Endothelial cell of umbilical vein (primary cell): ENCODE measurements around the gene CIB4. TPM values are rescaled to one million over a fixed set of nuclear protein-coding genes. Genes with fewer than 3 reads are reported as not detected.

Source experiments
- BruUV-seq: library from RNA; stranded (reverse); fragments of 400-500 nt; replicated peaks from 2 replicates; lab custom pipeline; 2021; lab: Mats Ljungman, UMichigan
- CTCF ChIA-PET: fragments of 300-600, 350-600 bp; sonication (Branson Sonifier 250); formaldehyde crosslinking; loops from one replicate; lab custom pipeline; 2021; ENCODE audit warnings: antibody characterized with exemption, inconsistent platforms; lab: Charles Lee
- POLR2A ChIA-PET: fragments of 300-600, 350-600 bp; sonication (Branson Sonifier 250); formaldehyde crosslinking; loops from one replicate; lab custom pipeline; 2021; ENCODE audit warnings: antibody characterized with exemption, inconsistent platforms; lab: Charles Lee
- DNase-seq: peaks from one replicate; pipeline ENCODE4 v3.0.0-alpha.2; 2011; ENCODE audit warnings: low read depth, low spot score
- FAIRE-seq: peaks from 2 replicates; lab custom pipeline; 2011; peaks lifted over from hg19 to GRCh38; lab: Jason Lieb, UNC
- H2AFZ ChIP-seq: 2 replicates; pipeline ENCODE4 v1.6.0; 2012; ENCODE audit warnings: low read depth, low read length, control low read depth, inconsistent platforms
- H3K27ac ChIP-seq: 2 replicates; pipeline ENCODE4 v1.5.1; 2011; ENCODE audit warnings: low read depth, mild to moderate bottlenecking, control low read depth, low read length, moderate library complexity; ENCODE audit not compliant: insufficient read depth
- H3K27me3 ChIP-seq, 2 experiments: 2 replicates each; pipeline versions ENCODE4 v1.6.0 to v1.6.1; 2011; ENCODE audit warnings: low read length in 2 of 2, mixed read lengths in 1 of 2; ENCODE audit not compliant: control insufficient read depth in 2 of 2, insufficient read depth in 2 of 2
- H3K36me3 ChIP-seq, 2 experiments: 2 replicates in 1 of 2; 3 replicates in 1 of 2; pipeline ENCODE4 v1.5.1; 2011; ENCODE audit warnings: low read length in 2 of 2, mild to moderate bottlenecking in 1 of 2, moderate library complexity in 1 of 2; ENCODE audit not compliant: control insufficient read depth in 2 of 2, insufficient read depth in 2 of 2; ENCODE audit errors: extremely low read depth in 1 of 2
- H3K4me1 ChIP-seq: 3 replicates; pipeline ENCODE4 v1.5.1; 2011; ENCODE audit warnings: mild to moderate bottlenecking, low read length; ENCODE audit not compliant: control insufficient read depth, insufficient read depth; ENCODE audit errors: extremely low read depth
- H3K4me2 ChIP-seq: 2 replicates; pipeline ENCODE4 v1.6.1; 2011; ENCODE audit warnings: low read length, control low read depth, mixed read lengths; ENCODE audit not compliant: insufficient read depth
- H3K4me3 ChIP-seq, 3 experiments: fragments of 200-600 bp in 1 of 3; sonication (generic), shearing (Covaris generic) in 1 of 3; replicated peaks in 1 of 3; 2 replicates each; pipeline ENCODE4 v1.5.1; 2011 to 2016; ENCODE audit warnings: control low read depth in 3 of 3, low read length in 3 of 3, mild to moderate bottlenecking in 2 of 3, inconsistent platforms in 1 of 3, low read depth in 1 of 3, moderate library complexity in 1 of 3; ENCODE audit not compliant: insufficient read depth in 1 of 3
- H3K79me2 ChIP-seq: 2 replicates; pipeline ENCODE4 v1.6.0; 2012; ENCODE audit warnings: low read length, inconsistent platforms; ENCODE audit not compliant: control insufficient read depth, insufficient read depth
- H3K9ac ChIP-seq: replicated peaks from 2 replicates; pipeline ENCODE3; 2011; ENCODE audit warnings: low read length, control low read depth; ENCODE audit not compliant: insufficient read depth; ENCODE audit errors: extremely low read depth
- H3K9me1 ChIP-seq: replicated peaks from 3 replicates; pipeline ENCODE4 v1.6.0; 2011; ENCODE audit warnings: mild to moderate bottlenecking, low read length; ENCODE audit not compliant: control insufficient read depth, insufficient read depth; ENCODE audit errors: extremely low read depth
- H3K9me3 ChIP-seq: replicated peaks from 2 replicates; pipeline ENCODE4 v1.5.1; 2012; ENCODE audit warnings: low read length, inconsistent platforms; ENCODE audit not compliant: control insufficient read depth, insufficient read depth
- H4K20me1 ChIP-seq: replicated peaks from 2 replicates; pipeline ENCODE3; 2011; ENCODE audit warnings: mild to moderate bottlenecking, low read length; ENCODE audit not compliant: control insufficient read depth, insufficient read depth; ENCODE audit errors: extremely low read depth
- EZH2 ChIP-seq: IDR thresholded peaks from 2 replicates; pipeline ENCODE4 v1.6.1; 2012; ENCODE audit warnings: borderline replicate concordance, low read depth, mild to moderate bottlenecking, moderate library complexity, low read length, inconsistent platforms; ENCODE audit not compliant: severe bottlenecking
- FOS ChIP-seq: IDR thresholded peaks from 2 replicates; pipeline ENCODE4 v1.6.1; 2011; ENCODE audit warnings: mild to moderate bottlenecking, low read length, moderate library complexity, borderline replicate concordance; ENCODE audit not compliant: insufficient read depth
- GATA2 ChIP-seq: IDR thresholded peaks from 2 replicates; pipeline ENCODE4 v1.7.0; 2011; ENCODE audit warnings: low read depth, mild to moderate bottlenecking, moderate library complexity, mixed read lengths, low read length; ENCODE audit not compliant: insufficient read length, insufficient read depth
- JUN ChIP-seq: IDR thresholded peaks from 2 replicates; pipeline ENCODE4 v1.6.1; 2011; ENCODE audit warnings: borderline replicate concordance, low read depth; ENCODE audit not compliant: insufficient read length, insufficient read depth
- MAX ChIP-seq: IDR thresholded peaks from 2 replicates; pipeline ENCODE4 v1.6.1; 2011; ENCODE audit not compliant: insufficient read depth, insufficient read length
- MYC ChIP-seq: IDR thresholded peaks from one replicate; pipeline ENCODE4 v1.6.1; 2011; ENCODE audit warnings: mild to moderate bottlenecking, low read depth, low read length
- POLR2A ChIP-seq: IDR thresholded peaks from 2 replicates; pipeline ENCODE4 v1.6.1; 2012; ENCODE audit warnings: low read depth, mild to moderate bottlenecking, control low read depth, low read length
- POLR2AphosphoS5 ChIP-seq: IDR thresholded peaks from 2 replicates; pipeline ENCODE4 v1.6.1; 2012; ENCODE audit warnings: low read depth, mild to moderate bottlenecking, control low read depth, low read length, moderate library complexity; ENCODE audit not compliant: insufficient read depth
- dilution Hi-C: fragments of 300-500 bp; cut with MboI; formaldehyde crosslinking; loops from one replicate; pipeline ENCODE4 v1.15.0; 2019; ENCODE audit warnings: low sequenced_read_pairs; ENCODE audit not compliant: extremely low pct_ligation_motif_present
- intact Hi-C: fragments of 100-400 bp; cut with micrococcal nuclease; formaldehyde crosslinking; loops from one replicate; pipeline ENCODE4 v1.10.0; 2022
- polyA plus RNA-seq, 4 experiments: library from polyadenylated mRNA; depleted of rRNA in 3 of 4; stranded (reverse) in 3 of 4; unstranded in 1 of 4; fragments of >200 nt; gene quantifications; 2 replicates each; pipeline versions ENCODE4 v1.2.1 to v1.2.3, GENCODE V29; 2011 to 2012; ENCODE audit warnings: missing spikeins in 1 of 4
- total RNA-seq: library from RNA; stranded (reverse); gene quantifications from 2 replicates; pipeline ENCODE4 v1.2.3, GENCODE V29; 2021
- TF ChIP-seq, protein P1 (sequence below), 2 donors: IDR thresholded peaks; 1 replicate in 1 of 2; 2 replicates in 1 of 2; pipeline ENCODE4 v1.5.1; 2011; ENCODE audit warnings: low read length in 2 of 2, mild to moderate bottlenecking in 2 of 2, moderate library complexity in 2 of 2, control low read depth in 1 of 2, inconsistent platforms in 1 of 2, low read depth in 1 of 2; ENCODE audit not compliant: insufficient read depth in 1 of 2; ENCODE audit errors: extremely low read depth in 1 of 2

CIB4 gene
- total and polyA plus RNA-seq, 2 donors (not counting 3 experiments of a cell fraction or from before 2014, with no cell fraction given), result not detected

DNA sequence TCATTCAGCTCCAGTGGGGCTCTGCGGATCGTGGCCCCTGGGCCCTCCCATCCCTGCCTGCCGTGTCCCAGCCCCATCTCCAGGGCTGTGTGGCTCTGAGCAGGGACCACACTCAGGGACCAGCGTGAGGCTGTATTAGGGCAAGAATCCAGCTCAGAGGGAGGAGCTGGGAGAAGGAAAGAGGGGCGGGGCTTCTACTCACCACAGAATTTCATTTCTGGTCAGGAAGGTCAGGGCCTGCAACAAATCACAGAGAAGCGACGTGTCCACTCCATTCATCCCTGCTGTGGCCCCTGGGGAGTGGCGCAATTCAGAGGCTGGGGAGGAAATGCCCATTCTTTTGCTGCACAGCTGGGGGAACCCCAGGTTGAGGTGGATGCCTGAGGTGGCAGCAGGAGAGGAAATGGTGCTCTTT lies 828 bp downstream of the CIB4 start:
- BruUV-seq, result no TSS peak
- no peak overlapping the region for H3K27ac ChIP-seq
- peaks cover 11 to 20% of the 10 kb centered on the region in 2 experiments for H3K27me3 ChIP-seq
- ChIA-PET CTCF (interaction anchor here (1.9 kb wide), 1 partner anchor 17 kb away, joined by 5 read pairs; no protein-coding TSS in a partner anchor), POLR2A (no interaction called here)
- H3K9ac ChIP-seq, result no peak overlapping the region
- TF ChIP-seq MAX (no peak), POLR2A (no peak), JUN (no peak), GATA2 (no peak), POLR2AphosphoS5 (no peak), EZH2 (no peak), FOS (no peak), MYC (no peak)
- TF ChIP-seq, protein P1, sequence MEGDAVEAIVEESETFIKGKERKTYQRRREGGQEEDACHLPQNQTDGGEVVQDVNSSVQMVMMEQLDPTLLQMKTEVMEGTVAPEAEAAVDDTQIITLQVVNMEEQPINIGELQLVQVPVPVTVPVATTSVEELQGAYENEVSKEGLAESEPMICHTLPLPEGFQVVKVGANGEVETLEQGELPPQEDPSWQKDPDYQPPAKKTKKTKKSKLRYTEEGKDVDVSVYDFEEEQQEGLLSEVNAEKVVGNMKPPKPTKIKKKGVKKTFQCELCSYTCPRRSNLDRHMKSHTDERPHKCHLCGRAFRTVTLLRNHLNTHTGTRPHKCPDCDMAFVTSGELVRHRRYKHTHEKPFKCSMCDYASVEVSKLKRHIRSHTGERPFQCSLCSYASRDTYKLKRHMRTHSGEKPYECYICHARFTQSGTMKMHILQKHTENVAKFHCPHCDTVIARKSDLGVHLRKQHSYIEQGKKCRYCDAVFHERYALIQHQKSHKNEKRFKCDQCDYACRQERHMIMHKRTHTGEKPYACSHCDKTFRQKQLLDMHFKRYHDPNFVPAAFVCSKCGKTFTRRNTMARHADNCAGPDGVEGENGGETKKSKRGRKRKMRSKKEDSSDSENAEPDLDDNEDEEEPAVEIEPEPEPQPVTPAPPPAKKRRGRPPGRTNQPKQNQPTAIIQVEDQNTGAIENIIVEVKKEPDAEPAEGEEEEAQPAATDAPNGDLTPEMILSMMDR (IDR thresholded peaks at IDR 0.05; ENCODE audit: extremely low read depth in 1 of 2, insufficient read depth in 1 of 2, low read depth in 1 of 2, low read length in 2 of 2), result no peak
- H3K4me3 ChIP-seq, result no peak overlapping the region
- H3K36me3 ChIP-seq, result no peaks in the 10 kb centered on the region
- H3K4me2 ChIP-seq, result no peak overlapping the region
- H3K79me2 ChIP-seq, result no peaks in the 10 kb centered on the region
- no peaks in the 10 kb centered on the region for H3K9me3 ChIP-seq
- intact Hi-C loops, result no loop called here
- FAIRE-seq (no peak), DNase-seq (no peak)
- no peaks in the 10 kb centered on the region for H3K9me1 ChIP-seq
- no peaks in the 10 kb centered on the region for H4K20me1 ChIP-seq
- no peaks in the 10 kb centered on the region for H3K4me1 ChIP-seq
- dilution Hi-C loops, result no loop called here
- H2AFZ ChIP-seq, result no peak overlapping the region
